H9 (cell line): ENCODE results near the gene PLXNA2. TPM values are rescaled to one million over a fixed set of nuclear protein-coding genes. Genes with fewer than 3 reads are reported as not detected.

Experiments used
- DNase-seq: peaks from one replicate; pipeline ENCODE4 v3.0.0-alpha.2; 2017
- H2AFZ ChIP-seq: one replicate; pipeline ENCODE4 v1.6.1; 2013; ENCODE audit warnings: mild to moderate bottlenecking, low read length, control low read depth, moderate library complexity
- H2AK5ac ChIP-seq: 2 replicates; pipeline ENCODE4 v1.6.1; 2013; ENCODE audit warnings: low read length, control low read depth, mixed read lengths; ENCODE audit not compliant: insufficient read length
- H2BK120ac ChIP-seq: one replicate; pipeline ENCODE4 v1.6.1; 2013; ENCODE audit warnings: low read depth, mild to moderate bottlenecking, low read length, control low read depth, inconsistent platforms; ENCODE audit not compliant: poor library complexity, severe bottlenecking
- H2BK12ac ChIP-seq: 2 replicates; pipeline ENCODE4 v1.6.1; 2013; ENCODE audit warnings: low read length, control low read depth, mixed read lengths, low read depth; ENCODE audit not compliant: insufficient read length
- H2BK15ac ChIP-seq: 2 replicates; pipeline ENCODE4 v1.6.1; 2013; ENCODE audit warnings: low read depth, low read length, control low read depth
- H2BK20ac ChIP-seq: one replicate; pipeline ENCODE4 v1.6.1; 2013; ENCODE audit warnings: low read depth, mild to moderate bottlenecking, low read length, control low read depth, inconsistent platforms; ENCODE audit not compliant: poor library complexity, severe bottlenecking
- H2BK5ac ChIP-seq: 2 replicates; pipeline ENCODE4 v1.6.1; 2013; ENCODE audit warnings: low read length, control low read depth, mixed read lengths; ENCODE audit not compliant: insufficient read length
- H3K14ac ChIP-seq: 2 replicates; pipeline ENCODE4 v1.6.1; 2013; ENCODE audit warnings: low read length, control low read depth; ENCODE audit not compliant: insufficient read depth
- H3K18ac ChIP-seq: 2 replicates; pipeline ENCODE4 v1.6.1; 2013; ENCODE audit warnings: low read depth, mild to moderate bottlenecking, mixed read lengths, low read length, control low read depth; ENCODE audit not compliant: insufficient read length
- H3K23ac ChIP-seq: 2 replicates; pipeline ENCODE4 v1.6.1; 2013; ENCODE audit warnings: low read length, control low read depth, mixed read lengths, low read depth; ENCODE audit not compliant: insufficient read length
- H3K23me2 ChIP-seq: 2 replicates; pipeline ENCODE4 v1.6.1; 2013; ENCODE audit warnings: low read depth, mild to moderate bottlenecking, mixed read lengths, low read length, control low read depth; ENCODE audit not compliant: insufficient read length, poor library complexity, severe bottlenecking
- H3K27ac ChIP-seq: 2 replicates; pipeline ENCODE4 v1.5.1; 2013; ENCODE audit warnings: low read length, control low read depth, mixed read lengths, low read depth; ENCODE audit not compliant: insufficient read length
- H3K27me3 ChIP-seq: 2 replicates; pipeline ENCODE4 v1.6.1; 2013; ENCODE audit warnings: low read length, control low read depth, inconsistent platforms; ENCODE audit not compliant: insufficient read depth
- H3K4ac ChIP-seq: 2 replicates; pipeline ENCODE4 v1.6.1; 2013; ENCODE audit warnings: low read depth, mild to moderate bottlenecking, control low read depth, inconsistent platforms, low read length, moderate library complexity
- H3K4me1 ChIP-seq: 2 replicates; pipeline ENCODE4 v1.6.1; 2013; ENCODE audit warnings: low read length, control low read depth, inconsistent platforms; ENCODE audit not compliant: insufficient read depth
- H3K4me2 ChIP-seq: 2 replicates; pipeline ENCODE4 v1.6.1; 2013; ENCODE audit warnings: low read length, control low read depth, mixed read lengths; ENCODE audit not compliant: insufficient read length, insufficient read depth
- H3K56ac ChIP-seq: 2 replicates; pipeline ENCODE4 v1.6.1; 2013; ENCODE audit warnings: low read depth, mild to moderate bottlenecking, mixed read lengths, low read length, control low read depth; ENCODE audit not compliant: insufficient read length
- H3K79me1 ChIP-seq: 2 replicates; pipeline ENCODE4 v1.6.1; 2013; ENCODE audit warnings: low read depth, mild to moderate bottlenecking, moderate library complexity, low read length, control low read depth, inconsistent platforms; ENCODE audit not compliant: insufficient read depth, poor library complexity, severe bottlenecking
- H3K79me2 ChIP-seq: 2 replicates; pipeline ENCODE4 v1.6.1; 2013; ENCODE audit warnings: low read length, control low read depth, inconsistent platforms; ENCODE audit not compliant: insufficient read depth
- H3K9ac ChIP-seq: 2 replicates; pipeline ENCODE4 v1.6.1; 2013; ENCODE audit warnings: low read length, control low read depth, mixed read lengths; ENCODE audit not compliant: insufficient read length; ENCODE audit errors: extremely low read depth
- H3K9me3 ChIP-seq: one replicate; pipeline ENCODE4 v1.6.1; 2013; ENCODE audit warnings: low read depth, low read length, inconsistent platforms; ENCODE audit not compliant: control insufficient read depth
- H3T11ph ChIP-seq: one replicate; pipeline ENCODE4 v1.6.1; 2013; ENCODE audit warnings: mild to moderate bottlenecking, low read length, control low read depth, inconsistent platforms
- H4K20me1 ChIP-seq: one replicate; pipeline ENCODE4 v1.6.1; 2013; ENCODE audit not compliant: control insufficient read depth, insufficient read length, insufficient read depth
- H4K5ac ChIP-seq: 2 replicates; pipeline ENCODE4 v1.6.1; 2013; ENCODE audit warnings: low read depth, mild to moderate bottlenecking, mixed read lengths, low read length, control low read depth; ENCODE audit not compliant: insufficient read length
- H4K8ac ChIP-seq: replicated peaks from 2 replicates; pipeline ENCODE4 v1.6.1; 2013; ENCODE audit warnings: low read length, control low read depth, mixed read lengths, low read depth; ENCODE audit not compliant: insufficient read length
- H4K91ac ChIP-seq: 2 replicates; pipeline ENCODE4 v1.6.1; 2013; ENCODE audit warnings: low read depth, mild to moderate bottlenecking, moderate library complexity, mixed read lengths, low read length, control low read depth; ENCODE audit not compliant: insufficient read length
- H3K27ac Mint-ChIP-seq, 3 experiments: 2 replicates in 2 of 3; 3 replicates in 1 of 3; pipeline ENCODE4 v1.8.0; 2020 to 2021; ENCODE audit warnings: mixed read lengths in 3 of 3, mild to moderate bottlenecking in 1 of 3, moderate library complexity in 1 of 3
- H3K27me3 Mint-ChIP-seq: 2 replicates; pipeline ENCODE4 v1.8.0; 2021; ENCODE audit warnings: low read depth, mild to moderate bottlenecking, moderate library complexity, mixed read lengths
- H3K36me3 Mint-ChIP-seq, 3 experiments: 2 replicates in 2 of 3; 3 replicates in 1 of 3; pipeline ENCODE4 v1.8.0; 2020 to 2021; ENCODE audit warnings: low read depth in 3 of 3, mixed read lengths in 3 of 3; ENCODE audit not compliant: insufficient read depth in 1 of 3
- H3K4me1 Mint-ChIP-seq, 2 experiments: 2 replicates each; pipeline ENCODE4 v1.8.0; 2020; ENCODE audit warnings: mixed read lengths in 2 of 2
- H3K4me3 Mint-ChIP-seq, 2 experiments: 2 replicates in 1 of 2; 3 replicates in 1 of 2; pipeline ENCODE4 v1.8.0; 2020 to 2021; ENCODE audit warnings: mild to moderate bottlenecking in 2 of 2, mixed read lengths in 2 of 2, moderate library complexity in 1 of 2
- H3K9me3 Mint-ChIP-seq, 2 experiments: 2 replicates in 1 of 2; 3 replicates in 1 of 2; pipeline ENCODE4 v1.8.0; 2020; ENCODE audit warnings: mild to moderate bottlenecking in 2 of 2, mixed read lengths in 2 of 2, moderate library complexity in 1 of 2
- CTCF ChIP-seq: fragments of 200-600 bp; sonication (generic); conservative IDR thresholded peaks from 3 replicates; pipeline ENCODE4 v1.8.0; 2021; ENCODE audit warnings: antibody characterized with exemption, mild to moderate bottlenecking
- WGBS: extraction: QIAGEN DNeasy Blood & Tissue Kit; methylation state at CpG from one replicate; pipeline ENCODE4 v1.1.7; 2013; ENCODE audit warnings: missing lambda C conversion rate, low lambda C conversion rate, mixed read lengths; ENCODE audit not compliant: insufficient read length; ENCODE audit errors: extremely low coverage; 5-methylcytosine and 5-hydroxymethylcytosine counted together
- total RNA-seq: library from RNA; stranded (reverse); gene quantifications from 2 replicates; pipeline ENCODE4 v1.2.1, GENCODE V29; 2021

The PLXNA2 gene
- total RNA-seq, 1 experiment from 2014 or later, result 0.57 TPM

- no peak for TF ChIP-seq CTCF
- Mint-ChIP-seq H3K9me3 (no peaks in the 10 kb centered on the region), H3K4me1 (peaks cover 21 to 34% of the 10 kb centered on the region in 2 experiments), H3K27ac (no peak overlapping the region; a peak in 1 of 7 replicates), H3K36me3 (no peaks in the 10 kb centered on the region), H3K27me3 (peaks cover 15% of the 10 kb centered on the region), H3K4me3 (no peak overlapping the region)
- Histone ChIP-seq H2BK15ac (no peak overlapping the region), H2BK5ac (no peak overlapping the region), H3K14ac (no peak overlapping the region), H3K27me3 (no peaks in the 10 kb centered on the region), H3K4me1 (0 out of 2 replicates have a peak, but pooled peaks cover 4% of the 10 kb centered on the region), H3K23ac (no peak overlapping the region), H3K9me3 (no peaks in the 10 kb centered on the region), H4K8ac (no peak overlapping the region), H3T11ph (no peak overlapping the region), H2AFZ (no peak overlapping the region), H3K79me2 (no peaks in the 10 kb centered on the region), H3K27ac (no peak overlapping the region), H2BK120ac (no peak overlapping the region), H3K4me2 (no peak overlapping the region), H3K4ac (no peak overlapping the region), H2BK20ac (no peak overlapping the region), H3K18ac (no peak overlapping the region), H3K79me1 (no peaks in the 10 kb centered on the region), H3K56ac (no peak overlapping the region), H3K23me2 (no peaks in the 10 kb centered on the region), H2BK12ac (no peak overlapping the region), H4K91ac (no peak overlapping the region), H3K9ac (no peak overlapping the region), H2AK5ac (no peak overlapping the region), H4K5ac (no peak overlapping the region), H4K20me1 (no peaks in the 10 kb centered on the region)
- no peak for DNase-seq
- WGBS, result no CpG with 5 or more reads among the region's 1 CpG
Observed at GRCh38 chr1:208272713-208273112, 28.5 kb upstream of the PLXNA2 start.
